Measurements from ENCODE around the gene MPHOSPH8.

DNA sequence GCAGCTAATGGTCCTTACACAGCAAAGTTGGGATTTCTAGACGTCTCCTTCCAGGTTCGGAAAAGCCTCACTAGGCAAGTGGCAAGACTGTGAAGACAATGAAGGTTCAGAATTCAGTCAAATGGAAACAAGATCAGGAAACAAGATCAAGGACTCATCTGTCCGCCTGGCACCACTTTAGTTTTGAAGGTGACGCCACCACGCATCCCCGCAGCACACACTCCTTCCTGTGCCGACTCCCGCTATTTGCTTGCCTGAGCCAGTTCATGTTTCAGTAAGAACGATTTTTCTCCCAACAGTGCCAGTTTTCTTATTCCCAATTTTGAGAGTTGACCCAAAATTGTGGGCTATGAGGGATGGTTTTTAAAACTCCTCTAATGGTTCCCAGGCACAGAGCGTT lies 41.4 kb downstream of the MPHOSPH8 start:
- TF ChIP-seq, protein P1, sequence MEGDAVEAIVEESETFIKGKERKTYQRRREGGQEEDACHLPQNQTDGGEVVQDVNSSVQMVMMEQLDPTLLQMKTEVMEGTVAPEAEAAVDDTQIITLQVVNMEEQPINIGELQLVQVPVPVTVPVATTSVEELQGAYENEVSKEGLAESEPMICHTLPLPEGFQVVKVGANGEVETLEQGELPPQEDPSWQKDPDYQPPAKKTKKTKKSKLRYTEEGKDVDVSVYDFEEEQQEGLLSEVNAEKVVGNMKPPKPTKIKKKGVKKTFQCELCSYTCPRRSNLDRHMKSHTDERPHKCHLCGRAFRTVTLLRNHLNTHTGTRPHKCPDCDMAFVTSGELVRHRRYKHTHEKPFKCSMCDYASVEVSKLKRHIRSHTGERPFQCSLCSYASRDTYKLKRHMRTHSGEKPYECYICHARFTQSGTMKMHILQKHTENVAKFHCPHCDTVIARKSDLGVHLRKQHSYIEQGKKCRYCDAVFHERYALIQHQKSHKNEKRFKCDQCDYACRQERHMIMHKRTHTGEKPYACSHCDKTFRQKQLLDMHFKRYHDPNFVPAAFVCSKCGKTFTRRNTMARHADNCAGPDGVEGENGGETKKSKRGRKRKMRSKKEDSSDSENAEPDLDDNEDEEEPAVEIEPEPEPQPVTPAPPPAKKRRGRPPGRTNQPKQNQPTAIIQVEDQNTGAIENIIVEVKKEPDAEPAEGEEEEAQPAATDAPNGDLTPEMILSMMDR (conservative IDR thresholded peaks at IDR 0.05 in 1 of 2, IDR thresholded peaks at IDR 0.05 in 1 of 2; ENCODE audit: extremely low read depth in 1 of 2, insufficient read depth in 1 of 2, low read depth in 1 of 2, low read length in 2 of 2), result no peak
- TF ChIP-seq EZH2 (IDR thresholded peaks at IDR 0.05; ENCODE audit: borderline replicate concordance, low read length), result no peak

All from mammary epithelial cell (primary cell).